GM21423 (cell line): ENCODE results near the gene TMEM52B.
"Not testable (repeated sequence)": the region's sequence is repeated elsewhere in the genome, so short reads cannot be mapped to it uniquely, and the experiment has no call there.

Experiments used
- ATAC-seq: cut with Tn5 transposase; IDR thresholded peaks from one replicate; pipeline ENCODE4 v1.9.1; 2021; ENCODE audit warnings: mild to moderate bottlenecking, moderate library complexity; ENCODE audit not compliant: unreplicated experiment

TMEM52B gene

DNA sequence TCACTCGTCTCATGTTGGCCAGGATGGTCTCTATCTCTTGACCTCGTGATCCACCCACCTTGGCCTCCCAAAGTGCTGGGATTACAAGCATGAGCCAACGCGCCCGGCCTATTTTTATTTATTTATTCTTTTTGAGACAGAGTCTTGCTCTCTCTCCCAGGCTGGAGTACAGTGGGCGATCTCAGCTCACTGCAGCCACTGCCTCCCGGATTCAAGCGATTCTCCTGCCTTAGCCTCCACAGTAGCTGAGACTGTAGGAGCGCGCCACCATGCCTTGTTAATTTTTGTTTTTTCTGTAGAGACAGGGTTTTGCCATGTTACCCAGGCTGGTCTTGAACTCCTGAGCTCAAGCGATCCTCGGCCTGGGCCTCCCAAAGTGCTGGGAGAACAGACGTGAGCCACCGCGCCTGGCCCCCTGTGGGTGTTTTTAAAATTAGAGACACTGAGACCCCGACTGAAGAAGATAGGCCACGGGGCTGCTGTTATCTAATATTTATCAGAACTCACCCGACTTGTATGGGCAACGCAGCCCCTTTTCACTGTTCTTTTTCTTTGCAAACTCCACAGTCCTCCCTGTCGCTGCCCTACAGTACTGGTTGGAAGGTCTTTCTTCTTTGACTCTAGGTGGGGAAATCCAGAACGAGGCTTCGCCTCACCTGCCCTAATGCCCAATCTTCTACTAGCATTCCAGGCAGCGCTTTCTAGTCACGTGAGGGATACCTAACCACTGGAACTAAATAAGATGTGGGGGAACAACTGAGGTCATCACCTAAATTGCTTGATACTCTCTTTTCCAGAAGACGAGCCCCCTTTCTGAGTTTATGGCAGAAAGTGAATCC, 32.5 kb downstream of the TMEM52B start:
- no peak for ATAC-seq

DNA sequence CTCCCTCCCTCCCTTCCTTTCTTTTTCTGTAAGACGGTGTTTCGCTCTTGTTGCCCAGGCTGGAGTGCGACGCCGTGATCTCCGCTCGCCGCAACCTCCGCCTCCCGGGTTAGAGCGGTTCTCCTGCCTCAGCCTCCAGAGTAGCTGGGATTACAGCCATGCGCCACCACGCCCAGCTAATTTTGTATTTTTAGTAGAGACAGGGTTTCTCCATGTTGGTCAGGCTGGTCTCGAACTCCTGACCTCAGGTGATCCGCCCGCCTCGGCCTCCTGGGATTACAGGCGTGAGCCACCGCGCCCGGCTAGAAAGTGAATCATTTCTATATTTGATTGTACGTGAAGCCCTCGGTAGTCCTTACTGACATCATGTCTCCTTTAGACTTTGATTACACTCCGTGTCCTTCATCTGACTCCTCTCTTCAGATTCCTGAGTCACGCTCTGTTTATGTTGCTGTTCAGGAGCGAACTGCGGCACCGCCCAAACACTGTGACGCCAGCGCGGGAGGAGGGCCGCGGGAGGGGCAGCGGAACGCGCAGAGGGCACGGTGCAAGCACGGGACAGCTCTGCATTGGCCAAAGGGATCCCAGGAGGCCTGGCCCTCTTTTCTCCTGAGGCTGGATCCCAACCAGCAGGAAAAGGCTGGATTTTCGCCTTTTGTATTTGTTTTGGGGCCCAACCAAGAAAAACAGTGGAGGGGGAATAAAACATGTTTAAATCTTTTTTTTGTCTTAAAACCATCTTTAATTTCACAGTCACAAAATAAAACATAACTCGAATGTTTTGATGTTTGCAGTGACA, 33.3 kb downstream of the TMEM52B start:
- peak; percentile 74 for ATAC-seq

DNA sequence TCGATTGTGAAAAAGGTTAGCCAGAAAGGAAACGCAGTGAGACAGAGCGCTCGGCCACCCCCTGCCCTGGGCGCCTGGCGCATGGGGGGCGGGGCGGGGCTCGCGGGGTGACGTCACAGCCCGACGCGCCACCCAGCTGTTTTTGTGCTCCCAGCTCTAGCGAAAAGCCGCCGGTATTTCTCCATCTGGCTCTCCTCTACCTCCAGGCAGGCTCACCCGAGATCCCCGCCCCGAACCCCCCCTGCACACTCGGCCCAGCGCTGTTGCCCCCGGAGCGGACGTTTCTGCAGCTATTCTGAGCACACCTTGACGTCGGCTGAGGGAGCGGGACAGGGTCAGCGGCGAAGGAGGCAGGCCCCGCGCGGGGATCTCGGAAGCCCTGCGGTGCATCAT, 33.9 kb downstream of the TMEM52B start, which contains the start of gene GABARAPL1:
Gene GABARAPL1 (plus strand): TSS at position 139 of the 393 bp plus-strand sequence. CDS start 253 bp downstream, at position 392.
- peak; percentile 45 for ATAC-seq

DNA sequence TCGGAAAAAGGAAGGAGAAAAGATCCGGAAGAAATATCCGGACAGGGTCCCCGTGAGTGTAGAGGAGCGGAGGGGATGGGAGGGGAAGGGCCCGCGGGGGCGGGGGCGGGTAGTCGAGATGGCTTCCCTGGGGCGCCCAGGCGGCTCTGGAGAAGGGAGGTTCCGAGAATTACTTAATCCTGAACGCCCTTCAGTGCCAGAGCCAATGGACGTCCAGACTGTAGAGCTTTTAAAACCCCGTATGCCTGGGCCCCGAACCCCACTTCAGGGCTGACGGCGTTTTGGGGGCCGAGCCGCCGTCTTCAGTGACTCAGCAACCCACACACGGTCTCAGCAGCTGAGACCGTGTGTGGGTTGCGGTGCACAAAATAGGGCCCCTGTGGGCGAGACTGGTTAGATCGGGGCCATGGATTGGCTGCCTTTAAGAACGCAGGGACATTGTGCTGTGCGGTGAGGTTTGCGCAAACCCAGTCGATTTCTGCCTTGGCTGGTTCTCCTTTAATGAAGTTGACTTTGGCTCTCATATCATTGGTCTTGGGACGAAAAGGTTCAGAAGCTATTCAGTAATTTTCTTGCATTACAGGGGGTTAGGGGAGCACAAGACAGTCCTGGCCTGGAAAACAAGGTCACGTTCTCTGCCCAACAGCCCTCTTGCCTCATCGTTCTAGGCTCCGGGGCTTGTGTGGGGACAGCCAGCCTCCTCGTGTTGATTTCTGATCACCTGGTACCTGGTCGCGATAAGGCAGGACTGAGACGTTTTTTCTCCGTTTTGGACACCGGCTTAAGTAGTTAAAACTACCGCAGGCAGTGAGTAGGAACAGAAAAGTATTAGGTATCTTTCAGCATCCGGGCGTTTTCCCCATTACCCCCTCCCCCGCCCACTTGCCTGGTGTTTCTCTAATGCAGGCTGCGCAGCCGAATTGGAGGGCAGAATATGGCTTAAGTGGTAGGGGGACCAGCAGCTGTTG, 34.6 kb downstream of the TMEM52B start:
- ATAC-seq = peak; percentile 36

DNA sequence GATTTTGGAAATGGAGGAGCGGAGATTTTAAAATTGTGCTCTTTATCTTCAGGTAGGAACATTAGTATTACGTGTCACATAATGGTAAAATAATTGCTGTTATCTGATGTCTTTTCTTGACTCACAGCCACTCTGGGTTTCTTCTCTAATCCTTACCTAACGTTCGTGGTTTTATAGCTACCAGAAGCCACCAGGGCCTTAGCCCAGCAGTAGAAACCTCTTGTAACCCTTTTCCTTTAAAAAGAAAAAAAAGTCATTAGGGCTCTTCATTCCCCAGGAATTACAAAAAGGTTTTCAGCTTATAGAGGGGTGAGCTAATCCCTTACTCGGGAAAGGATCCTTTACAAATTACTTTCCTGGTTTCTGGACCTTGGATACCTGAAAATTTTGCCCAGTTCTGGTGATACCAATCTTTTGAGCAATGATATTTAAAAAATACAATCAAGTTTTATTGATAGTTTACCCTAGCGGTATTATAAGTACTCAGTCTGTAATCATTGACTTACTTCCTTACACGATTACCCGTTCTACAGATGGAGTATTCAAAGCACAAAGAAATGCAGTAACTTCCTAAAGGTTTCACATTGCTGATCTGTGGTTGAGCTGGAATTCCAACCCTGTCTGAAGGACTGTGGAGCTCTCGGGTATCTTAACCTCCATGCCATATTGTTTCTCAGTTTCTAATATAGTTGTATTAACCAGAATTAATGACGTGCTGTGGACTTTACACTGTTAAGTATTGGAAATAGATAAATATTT, 35.5 kb downstream of the TMEM52B start:
- no peak for ATAC-seq

DNA sequence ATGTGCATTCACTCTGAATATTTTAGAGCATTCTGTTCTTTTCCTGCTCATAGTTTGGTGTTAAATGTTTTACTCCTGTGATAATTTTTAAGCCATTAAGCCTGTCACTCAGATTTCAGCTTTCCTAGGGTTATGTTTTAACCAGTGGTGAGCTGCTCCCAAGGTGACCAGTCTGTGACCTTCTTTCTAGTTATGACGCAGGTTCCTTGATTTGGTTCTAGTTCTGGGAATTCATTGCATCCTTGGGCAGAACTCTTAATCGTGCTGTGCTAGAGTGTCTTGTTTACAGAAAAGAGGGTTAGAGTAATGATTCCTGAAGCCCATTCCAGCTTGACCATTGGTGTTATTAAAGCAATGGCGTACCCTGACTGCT, 36.0 kb downstream of the TMEM52B start:
- no peak for ATAC-seq

DNA sequence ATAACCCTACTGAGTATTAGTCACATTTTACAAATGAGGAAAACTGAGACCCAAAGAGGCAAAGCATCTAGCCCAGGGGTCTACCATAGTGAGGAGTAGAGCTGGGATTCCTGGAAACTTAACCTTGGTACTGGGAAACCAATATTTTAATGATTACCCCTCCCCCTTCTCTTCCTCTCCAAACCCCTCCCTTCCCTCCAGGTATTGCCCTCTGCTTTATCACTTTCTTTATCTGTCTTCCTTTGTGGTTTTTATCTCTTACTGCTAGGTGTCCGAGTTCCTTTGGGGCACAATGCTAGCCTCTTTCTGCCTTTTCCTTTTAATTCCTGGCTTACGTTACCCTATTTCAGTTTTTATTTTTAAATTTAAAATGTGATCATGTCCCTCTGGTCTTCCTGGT, 36.6 kb downstream of the TMEM52B start:
- ATAC-seq = no peak

DNA sequence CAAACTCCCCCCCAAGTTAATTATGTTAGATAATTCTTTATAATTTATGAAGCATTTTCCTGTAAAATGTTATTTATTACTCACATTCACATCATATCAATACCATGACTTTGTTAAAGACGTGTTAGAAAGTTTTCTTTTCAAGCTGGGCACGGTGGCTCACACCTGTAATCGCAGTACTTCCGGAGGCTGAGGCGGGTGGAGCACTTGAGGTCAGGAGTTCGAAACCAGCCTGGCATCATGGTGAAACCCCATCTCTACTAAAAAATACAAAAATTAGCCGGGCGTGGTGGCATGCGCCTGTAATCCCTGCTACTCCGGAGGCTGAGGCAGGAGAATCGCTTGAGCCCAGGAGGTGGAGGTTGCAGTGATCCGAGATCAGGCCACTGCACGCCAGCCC, 37.1 kb downstream of the TMEM52B start:
- not testable (repeated sequence) for ATAC-seq

DNA sequence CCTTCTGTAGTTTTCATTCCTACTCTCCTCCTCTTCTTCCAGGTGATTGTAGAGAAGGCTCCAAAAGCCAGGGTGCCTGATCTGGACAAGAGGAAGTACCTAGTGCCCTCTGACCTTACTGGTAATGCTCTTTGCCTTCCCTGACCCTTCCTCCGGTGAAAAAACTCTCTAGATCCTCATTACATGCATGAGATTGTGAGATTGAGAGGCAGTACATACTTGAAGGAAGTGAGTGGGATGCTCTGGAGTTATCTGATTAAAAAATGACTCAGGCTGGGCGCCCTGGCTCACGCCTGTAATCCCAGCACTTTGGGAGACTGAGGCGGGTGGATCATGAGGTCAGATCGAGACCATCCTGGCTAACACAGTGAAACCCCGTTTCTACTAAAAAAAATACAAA, 39.2 kb downstream of the TMEM52B start:
- no peak for ATAC-seq

DNA sequence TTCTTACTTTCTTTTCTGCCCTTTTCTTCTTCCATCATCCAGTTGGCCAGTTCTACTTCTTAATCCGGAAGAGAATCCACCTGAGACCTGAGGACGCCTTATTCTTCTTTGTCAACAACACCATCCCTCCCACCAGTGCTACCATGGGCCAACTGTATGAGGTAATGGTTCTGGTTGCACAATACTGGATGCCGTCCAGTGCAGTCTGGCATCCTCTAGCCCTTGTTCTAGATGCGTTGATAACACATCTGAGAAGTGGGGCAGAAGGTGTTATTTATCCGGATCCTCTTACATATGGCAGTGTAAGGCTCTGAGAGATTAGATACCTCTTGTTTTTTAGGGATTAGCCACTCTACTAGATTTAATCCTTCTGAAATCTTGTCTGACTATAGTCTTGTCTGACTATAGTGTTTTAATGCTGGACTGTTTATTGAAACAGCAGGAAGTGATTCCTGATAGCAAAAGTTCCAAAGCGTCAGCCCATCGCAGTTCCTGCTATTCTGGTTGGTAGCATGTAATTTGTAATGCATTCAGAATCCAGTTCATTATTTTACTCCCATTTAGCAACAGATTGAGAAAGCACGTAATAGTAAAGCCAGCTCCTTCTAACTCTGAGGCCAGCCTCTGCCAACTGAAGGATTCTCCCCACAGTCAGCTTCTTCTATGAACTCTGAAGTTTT, 41.7 kb downstream of the TMEM52B start:
- ATAC-seq = no peak

DNA sequence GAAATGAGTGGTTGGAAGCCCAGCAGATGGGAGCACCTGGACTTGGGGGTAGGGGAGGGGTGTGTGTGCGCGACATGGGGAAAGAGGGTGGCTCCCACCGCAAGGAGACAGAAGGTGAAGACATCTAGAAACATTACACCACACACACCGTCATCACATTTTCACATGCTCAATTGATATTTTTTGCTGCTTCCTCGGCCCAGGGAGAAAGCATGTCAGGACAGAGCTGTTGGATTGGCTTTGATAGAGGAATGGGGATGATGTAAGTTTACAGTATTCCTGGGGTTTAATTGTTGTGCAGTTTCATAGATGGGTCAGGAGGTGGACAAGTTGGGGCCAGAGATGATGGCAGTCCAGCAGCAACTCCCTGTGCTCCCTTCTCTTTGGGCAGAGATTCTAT, 43.0 kb downstream of the TMEM52B start:
- no peak for ATAC-seq

DNA sequence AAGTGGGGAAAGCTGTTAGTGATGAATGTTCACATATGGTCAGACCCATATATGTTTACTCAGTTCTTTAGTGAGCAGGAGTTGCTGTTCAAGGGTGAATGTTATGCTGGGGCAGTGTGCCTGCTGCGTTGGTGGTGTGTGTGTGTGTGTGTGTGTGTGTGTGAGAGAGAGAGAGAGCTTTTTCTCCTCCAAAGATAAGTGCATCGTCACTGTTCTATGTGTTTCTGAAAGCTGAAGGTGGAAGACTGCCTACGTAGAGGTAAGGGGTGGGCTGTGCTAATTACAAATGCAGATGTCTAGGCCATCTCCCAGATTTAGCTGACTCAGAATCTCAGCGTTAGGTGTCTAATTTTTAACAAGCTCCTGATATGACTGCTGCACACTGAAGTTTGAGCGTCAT, 44.4 kb downstream of the TMEM52B start:
- no peak for ATAC-seq

DNA sequence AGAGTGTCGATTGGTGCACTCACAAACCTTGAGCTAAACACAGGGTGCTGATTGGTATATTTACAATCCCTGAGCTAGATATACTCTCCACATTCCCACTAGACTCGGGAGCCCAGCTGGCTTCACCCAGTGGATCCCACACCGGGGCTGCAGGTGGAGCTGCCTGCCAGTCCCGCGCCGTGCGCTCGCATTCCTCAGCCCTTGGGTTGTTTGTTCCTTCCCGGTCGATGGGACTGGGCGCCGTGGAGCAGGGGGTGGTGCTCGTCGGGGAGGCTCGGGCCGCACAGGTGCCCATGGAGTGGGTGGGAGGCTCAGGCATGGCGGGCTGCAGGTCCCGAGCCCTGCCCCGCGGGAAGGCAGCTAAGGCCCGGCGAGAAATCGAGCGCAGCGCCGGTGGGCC, 46.6 kb downstream of the TMEM52B start:
- not testable (repeated sequence) for ATAC-seq

DNA sequence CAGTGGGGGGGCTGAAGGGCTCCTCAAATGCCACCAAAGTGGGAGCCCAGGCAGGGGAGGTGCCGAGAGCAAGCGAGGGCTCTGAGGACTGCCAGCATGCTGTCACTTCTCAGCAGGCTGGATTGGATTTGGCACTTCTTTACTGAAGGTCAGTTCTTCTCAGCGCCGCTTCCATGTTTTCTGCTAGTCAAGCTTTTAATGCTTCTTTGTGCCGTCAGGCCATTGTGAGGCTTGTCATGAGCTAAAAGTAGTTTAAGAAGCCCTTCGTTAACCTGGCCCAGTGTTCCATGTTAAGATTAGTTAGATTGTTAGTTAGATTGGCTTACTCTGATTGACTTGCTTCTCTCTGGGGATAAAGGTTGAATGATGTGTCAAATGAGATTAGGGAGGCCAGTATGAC, 47.3 kb downstream of the TMEM52B start:
- ATAC-seq = no peak

DNA sequence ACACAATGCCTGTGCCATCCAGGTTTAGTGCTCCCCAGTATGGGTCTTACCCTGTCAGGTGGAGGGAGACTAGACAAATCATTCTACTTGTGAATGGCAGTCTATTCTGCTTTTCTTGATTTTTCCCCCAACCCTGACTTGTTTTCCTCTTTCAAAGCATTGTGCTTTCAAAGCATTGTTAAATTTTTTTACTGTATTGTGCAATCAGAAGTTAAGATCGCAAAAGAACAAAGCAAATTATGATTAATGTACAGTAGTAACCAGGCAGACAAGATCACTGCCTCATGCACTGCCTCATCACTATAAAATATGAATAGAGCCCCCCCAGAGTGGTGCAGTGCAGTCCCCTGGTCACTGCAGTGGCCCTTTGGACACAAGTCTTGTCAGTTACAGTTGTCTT, 47.9 kb downstream of the TMEM52B start:
- ATAC-seq = no peak

DNA sequence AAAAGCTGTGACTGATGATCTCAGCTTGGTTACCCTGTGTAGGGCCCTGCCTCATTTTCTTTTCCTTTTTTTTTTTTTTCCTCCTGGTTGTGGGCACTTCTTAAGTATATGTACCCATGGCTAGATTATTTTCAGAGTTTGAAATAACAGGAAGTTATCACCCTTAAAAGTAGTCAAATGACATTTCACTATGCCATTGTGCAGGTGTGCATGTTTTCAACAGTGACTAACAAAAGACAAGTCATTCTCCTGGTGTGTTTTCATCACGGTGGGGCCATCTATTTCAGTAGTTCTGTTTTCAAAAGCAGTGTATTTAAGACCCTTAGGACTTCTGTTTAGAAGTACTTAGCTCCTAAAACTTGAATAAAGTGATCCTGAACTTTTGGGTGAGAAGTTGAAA, 48.8 kb downstream of the TMEM52B start:
- no peak for ATAC-seq

DNA sequence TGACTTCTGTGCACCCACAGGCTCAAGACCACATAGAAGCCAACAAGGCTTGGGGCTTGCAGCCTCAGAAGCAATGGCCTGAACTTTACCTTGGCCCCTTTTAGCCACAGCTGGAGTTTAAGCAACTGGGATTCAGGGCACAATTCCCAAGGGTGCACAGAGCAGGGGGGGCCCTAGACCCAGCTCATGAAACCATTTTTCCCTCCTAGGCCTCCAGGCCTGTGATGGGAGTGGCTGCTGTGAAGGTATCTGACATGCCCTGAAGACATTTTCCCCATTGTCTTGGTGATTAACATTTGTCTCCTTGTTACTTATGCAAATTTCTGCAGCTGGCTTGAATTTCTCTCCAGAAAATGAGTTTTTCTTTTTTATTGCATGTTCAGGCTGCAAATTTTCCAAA, 55.7 kb downstream of the TMEM52B start:
- no peak for ATAC-seq

DNA sequence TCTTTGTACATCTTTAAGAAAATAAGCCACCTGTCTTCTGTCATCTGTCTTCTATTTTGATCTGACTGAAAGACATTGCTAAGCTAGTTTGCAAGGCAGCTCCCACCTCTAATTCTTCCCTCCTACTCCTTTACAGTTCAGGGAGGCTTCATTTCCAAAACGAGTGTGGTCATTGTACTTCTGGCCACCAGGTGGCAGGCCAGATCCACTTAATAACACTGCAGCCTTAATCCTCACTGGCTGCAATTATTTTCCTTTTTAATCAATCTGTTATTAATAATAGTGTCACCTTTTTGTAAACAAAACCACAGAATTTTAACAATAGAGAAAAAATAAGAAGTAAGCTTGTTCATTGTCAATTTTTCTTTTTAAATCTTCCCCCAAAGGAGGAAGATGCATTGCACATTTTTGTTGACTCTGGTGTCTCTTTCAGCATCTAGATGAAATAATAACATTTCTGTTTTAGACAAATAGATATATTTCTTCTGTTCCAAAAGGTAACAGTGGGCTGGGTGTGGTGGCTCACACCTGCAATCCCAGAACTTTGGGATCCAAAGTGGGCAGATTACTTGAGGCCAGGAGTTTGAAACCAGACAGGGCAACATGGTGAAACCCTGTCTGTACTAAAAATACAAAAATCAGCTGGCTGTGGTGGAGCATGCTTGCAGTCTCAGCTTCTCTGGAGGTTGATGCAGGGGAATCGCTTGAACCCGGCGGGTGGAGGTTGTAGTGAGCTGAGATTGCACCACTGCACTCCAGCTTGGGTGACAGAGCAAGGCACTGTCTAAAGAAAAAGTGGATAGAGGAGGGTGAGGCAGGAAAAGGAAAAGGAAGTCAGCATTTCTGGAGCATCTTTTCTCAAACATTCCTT, 57.2 kb downstream of the TMEM52B start:
- ATAC-seq = no peak

DNA sequence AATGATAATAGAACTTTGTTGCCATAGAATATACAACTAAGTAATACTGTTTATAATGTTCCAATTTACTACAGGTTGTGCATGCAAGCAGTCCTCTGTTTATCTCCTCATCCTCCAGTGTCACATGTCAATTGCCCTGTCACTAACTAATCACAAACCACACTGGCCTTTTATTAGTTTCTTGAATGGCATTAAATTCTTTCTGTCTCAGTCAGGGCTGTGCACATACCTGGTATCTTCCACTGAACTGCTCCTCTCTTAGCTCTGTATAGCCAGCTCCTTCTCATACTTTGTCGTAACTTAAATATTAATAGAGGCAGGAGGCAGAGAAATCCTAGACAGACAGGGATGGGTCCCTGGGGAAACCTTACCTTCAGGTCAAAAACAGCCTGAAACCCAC, 57.9 kb downstream of the TMEM52B start:
- ATAC-seq = no peak
